Ishikawa (cell line): ENCODE data around the gene ZNF536.

ENCODE experiments used
- EP300 ChIP-seq: IDR thresholded peaks from 2 replicates; pipeline ENCODE4 v1.6.1; 2012; ENCODE audit warnings: borderline replicate concordance
- FOXM1 ChIP-seq: IDR thresholded peaks from 2 replicates; pipeline ENCODE4 v1.6.1; 2012; ENCODE audit warnings: low read depth, borderline replicate concordance
- MAX ChIP-seq: IDR thresholded peaks from 2 replicates; pipeline ENCODE4 v1.6.1; 2012

- TF ChIP-seq MAX (no peak), FOXM1 (no peak), EP300 (no peak)
These were observed 195.5 kb downstream of the ZNF536 start for GRCh38 chr19:30567536-30568232.
